HS-5 (cell line): ENCODE data around the gene HIPK2.

Source experiments
- DNase-seq: peaks from one replicate; pipeline ENCODE4 v3.0.0-alpha.2; 2012; ENCODE audit warnings: low read depth

Gene HIPK2

DNA sequence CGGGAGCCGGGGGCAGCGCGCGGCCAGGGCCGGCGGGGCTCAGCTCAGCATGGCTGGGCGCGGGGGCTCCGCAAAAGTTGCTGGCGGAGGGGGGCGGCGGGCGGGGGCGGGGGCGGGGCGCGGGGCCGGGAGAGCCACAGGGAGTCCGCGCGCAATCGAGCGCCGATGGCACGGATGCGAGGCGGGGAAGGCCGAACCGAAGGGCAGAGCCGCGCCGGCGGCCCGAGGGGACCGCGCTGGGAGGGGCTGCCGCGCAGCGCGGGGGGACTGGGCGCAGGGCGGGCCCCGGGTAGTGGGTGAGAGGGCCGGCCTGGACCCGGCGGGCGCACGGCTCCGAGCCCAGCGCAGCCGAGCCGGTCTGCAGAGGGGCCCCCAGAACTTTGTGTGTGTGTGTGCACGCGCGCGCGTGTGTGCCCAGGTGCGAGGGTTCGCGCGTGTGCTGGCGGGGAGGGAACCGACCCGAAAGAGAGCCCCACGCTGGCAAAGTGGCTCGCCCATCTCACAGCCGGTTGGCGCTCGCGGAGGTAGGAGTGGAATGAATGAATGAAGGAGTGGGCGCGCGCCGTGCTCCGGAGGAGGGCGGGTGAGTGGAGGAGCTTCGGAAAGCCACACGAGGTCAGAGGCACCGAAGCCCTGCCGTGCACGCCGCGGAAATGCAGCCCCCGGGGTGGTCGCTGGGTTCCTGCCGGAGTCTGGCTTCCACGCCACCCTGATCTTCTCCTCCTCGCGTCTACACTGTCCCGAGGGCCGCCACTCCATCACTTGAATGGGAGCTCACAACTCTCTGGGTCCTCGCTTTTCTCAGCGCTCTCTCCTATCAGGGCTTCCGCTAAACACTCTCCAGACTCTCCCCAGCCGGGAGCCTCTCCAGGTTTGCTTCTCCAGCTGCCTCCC lies at the start of gene HIPK2:
TSS of gene HIPK2 (minus strand) at position 51 of the 894 bp plus-strand sequence. CDS start 375 bp downstream, outside the sequence.
- DNase-seq = no peak

DNA sequence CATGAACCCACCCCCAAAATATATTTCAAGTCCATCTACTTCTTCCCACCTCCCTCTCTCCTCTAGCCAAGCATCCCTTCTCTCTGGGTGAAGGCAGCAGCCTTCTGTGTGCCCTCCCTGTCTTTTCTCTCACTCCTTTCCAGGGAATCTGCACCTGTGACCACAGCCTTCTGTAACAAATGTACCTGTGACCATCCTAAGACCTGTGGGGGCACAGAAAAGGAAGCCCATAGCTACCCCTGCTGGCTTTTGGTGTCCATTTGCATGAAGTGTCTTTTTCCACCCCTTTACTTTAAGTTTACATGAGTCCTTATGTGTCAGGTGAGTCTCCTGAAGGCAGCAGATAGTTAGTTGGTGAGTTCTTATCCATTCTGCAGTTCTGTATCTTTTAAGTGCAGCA lies 49.2 kb upstream of the HIPK2 start:
- no peak for DNase-seq

DNA sequence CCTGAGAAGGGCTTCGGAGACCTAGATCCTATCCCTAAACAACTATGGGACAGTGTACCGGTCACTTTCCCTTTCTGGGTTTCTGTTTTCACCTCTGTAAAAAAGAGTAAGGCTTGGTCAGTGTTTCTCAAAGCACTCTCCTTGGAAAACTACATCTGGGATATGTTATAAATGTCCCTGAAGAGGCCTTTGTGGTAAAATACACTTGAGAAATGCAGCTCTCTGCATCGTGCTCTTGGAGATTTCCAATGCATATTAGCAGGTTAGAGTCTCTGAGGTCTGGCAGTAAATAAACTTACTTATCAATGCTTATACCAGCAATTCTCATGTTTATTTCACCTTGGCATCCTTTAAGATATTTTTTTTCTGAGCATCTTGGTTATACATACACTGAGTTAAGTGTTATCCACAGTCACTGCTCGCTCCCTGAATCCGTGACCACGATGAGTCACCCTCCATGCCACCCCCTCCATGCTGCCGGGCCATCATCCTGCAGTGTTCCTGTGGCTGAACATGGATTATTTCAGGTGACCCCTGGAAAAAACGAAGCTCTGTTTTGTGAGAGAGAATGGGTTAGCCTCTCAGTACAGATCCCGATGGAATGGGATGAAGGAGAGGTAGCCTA lies 48.0 kb upstream of the HIPK2 start:
- no peak for DNase-seq

DNA sequence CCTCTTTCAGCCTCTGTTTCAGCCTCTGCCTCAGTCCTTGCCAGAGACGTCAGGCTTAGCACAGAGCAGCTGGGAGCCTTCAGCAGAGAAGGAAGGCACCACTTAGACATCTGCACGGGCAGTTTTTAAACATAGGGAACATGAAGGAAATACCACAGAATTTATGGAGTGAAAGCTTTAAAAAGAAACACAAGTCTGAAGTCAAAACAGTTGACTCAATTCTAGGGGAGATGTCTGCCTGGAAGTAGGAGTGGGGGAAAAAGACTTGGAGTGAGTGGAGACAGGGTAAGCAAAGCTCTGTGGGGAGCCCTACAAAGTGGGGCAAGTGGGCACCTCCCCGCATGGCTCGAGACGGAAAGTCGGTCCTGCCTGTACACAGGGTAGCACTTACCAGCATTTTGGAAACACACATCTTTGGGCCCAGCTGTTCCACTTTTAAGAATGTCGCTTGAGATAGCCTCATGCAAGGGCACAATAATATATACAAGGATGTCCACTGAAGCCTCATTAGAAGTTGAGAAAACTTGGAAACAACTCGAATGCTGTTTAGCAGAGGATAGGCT lies 46.2 kb upstream of the HIPK2 start:
- DNase-seq = no peak

DNA sequence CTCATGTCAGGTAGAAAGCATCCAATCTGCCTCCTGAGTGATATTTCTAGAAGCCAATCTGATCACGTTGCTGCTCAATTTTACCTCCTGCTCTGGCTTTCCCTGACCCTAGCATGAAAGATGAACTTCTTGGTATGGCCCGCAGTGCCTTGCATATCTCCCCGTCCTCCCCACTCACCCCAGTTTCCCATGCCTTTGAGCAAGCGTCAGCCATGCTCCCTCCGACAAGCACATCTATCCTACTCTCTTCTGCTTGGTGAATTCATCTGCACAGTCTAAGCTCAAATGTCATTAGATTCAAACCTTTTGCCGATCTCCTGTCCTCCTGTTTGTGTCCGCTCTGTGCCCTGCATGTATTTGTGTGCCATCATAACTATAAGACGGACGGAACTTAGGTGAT lies 45.1 kb upstream of the HIPK2 start:
- DNase-seq = no peak

DNA sequence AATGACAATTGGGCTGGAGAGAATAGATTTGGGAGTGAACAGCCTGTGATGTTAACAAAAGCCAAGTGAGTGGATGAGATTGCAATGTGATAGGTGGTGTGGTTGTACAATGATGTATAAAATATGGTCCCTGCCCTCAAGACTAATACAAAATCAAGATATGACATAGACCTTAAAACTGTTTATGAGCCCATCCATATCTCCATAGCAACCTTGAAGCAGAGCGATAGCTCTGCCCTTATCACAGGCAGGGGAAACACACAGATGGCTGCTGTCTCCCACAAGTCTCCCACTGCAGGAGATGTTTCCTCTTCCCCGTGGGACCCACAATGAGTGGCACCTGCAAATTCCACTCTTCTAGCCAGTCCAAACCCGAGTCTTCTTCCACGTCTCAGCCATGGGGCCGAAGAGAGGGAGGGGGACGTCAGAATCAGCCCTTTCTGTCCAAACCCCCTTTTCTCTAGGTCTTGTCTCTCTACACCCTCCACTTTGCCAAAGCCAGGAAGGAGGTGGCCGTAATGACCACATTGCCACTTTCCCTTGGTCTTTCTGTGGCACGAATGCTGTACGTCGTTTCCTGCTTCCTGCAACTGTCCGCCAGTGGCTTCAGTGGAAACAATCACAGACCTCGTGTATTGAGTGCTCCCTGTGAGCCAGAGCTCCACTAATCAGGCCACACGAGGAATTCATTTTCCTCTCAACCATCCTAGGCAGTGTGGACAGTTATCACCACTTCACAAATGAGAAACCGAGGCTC lies 43.7 kb upstream of the HIPK2 start:
- DNase-seq = no peak

DNA sequence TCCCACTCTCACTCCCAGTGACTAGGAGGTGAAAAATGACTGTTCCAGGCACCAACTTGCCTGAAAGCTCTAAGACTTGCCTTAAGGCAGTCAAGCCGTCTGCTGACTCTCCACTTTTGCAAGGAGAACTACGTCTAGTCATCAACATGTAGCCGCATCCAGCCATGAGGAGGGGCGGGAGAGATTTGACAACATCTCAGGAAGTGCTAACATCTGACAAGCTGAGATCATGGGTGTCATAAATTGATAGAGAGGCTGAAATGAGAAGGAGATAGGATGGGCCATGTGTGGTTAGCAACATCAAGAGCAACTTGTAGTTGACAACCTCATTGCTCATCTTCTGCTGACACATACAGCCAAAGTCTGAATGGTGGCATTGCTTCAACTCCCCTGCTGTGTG lies 42.3 kb upstream of the HIPK2 start:
- DNase-seq = no peak

DNA sequence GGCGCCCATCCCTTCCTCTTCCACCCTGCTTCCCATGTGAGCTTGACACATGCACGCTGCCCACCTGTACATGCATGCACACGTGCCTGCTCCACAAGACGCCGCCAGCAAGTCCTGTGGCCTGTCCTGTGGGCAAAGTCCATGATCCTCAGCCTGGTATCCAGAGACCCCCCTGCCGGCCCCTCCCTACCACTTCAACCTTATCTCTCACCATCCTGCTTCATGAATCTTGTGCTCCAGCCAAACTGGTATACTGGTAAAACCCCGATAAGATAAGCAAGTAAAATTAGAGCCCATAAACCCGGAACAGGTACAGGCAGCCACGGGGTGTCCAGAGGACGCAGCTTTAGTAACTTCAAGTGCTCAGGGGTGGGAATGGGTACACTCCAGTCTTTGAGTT lies 39.5 kb upstream of the HIPK2 start:
- DNase-seq = no peak

DNA sequence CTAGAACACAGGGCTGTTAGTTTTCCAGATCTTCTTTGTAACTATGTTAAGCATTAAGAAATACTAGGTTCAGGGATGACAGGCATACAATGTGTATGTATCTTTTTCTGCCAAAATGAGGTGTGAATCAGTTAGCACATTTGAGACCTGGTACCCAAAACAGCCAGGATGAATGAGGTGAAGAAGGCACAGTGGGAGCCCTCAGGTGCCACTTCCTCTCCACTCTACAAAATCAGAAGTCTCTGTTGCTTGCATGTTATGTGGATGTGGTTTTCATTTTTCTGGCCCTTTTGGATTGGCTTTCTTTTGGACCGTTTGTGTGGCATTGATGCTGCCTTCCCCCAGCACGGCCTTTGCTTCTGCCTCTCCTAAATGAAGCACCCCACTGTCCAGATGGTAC lies 35.9 kb upstream of the HIPK2 start:
- no peak for DNase-seq

DNA sequence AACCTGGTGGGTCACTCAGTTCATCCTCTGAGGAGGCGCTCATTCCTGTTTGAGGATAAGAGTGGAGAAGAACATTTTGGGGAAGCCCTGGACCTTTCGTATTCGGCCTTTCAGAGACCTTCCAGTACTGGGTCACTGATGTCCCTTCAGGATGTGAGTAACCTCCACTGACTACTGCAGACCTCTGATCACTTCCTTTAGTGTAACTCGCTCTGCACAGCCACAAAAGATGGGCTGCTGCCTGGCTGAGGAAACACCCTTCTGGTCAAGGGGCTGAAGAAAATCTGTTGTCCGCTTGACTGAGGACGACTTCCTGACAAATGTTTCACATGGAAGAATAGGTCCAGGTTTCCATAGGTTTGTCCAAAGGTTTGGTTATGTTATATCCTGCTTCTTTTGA lies 35.4 kb upstream of the HIPK2 start:
- no peak for DNase-seq

DNA sequence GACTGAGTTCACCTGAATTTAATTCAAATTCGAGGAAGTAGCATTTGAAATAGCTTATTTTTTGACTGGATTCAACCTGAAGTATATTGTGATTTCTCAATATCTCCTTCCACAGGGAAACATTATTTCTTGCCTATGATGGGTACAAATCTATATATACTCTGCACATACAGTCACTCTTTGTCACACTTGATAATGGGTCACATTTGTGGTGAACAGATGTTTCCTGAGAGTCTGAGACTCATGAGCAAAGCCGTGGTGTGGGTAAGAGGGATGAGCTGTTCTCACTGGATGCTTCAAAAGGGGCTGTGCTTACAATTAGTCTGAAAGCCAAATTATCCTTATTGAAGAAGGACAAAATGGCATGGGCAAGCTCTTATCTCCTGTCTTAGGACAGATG lies 33.3 kb upstream of the HIPK2 start:
- DNase-seq = no peak

DNA sequence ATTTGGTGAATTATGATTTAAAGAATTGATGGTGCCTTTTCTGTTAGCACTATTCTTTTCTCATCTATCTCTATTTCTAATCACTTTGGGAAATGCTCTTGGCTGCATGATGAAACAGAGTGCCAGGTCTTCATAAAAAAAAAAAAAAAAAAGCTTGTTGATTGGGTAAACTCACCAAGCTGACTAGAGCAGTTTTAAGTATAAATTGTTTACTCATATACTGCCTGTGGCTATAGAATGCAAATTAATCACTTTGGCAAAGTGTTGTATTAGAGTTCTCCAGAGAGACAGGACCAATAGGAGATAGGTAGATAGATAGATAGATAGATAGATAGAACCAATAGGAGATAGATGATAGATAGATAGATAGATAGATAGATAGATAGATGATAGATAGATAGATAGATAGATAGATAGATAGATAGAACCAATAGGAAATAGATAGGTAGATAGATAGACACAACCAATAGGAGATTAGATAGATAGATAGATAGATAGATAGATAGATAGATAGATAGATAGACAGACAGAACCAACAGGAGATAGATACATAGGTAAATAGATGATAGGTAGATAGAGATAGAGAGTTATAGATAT lies 31.1 kb upstream of the HIPK2 start:
- no peak for DNase-seq

DNA sequence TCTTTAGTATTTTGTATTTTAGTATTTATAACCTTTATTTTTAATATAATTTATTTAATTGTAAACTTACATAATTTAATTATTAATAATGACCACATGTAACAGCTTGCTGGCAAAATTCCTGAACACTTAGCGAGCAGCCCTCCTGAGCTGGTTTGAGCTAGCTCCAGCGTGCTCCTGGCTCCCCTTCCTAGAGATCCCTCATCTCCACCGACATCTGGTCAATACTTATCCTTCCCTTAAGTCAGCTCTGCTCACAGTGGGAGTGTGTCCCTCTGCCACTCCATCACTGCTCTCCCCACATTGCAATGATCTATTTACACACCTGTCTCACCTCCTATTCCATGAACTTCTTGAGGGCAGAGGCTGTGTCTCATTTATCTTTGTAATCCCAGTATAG lies 30.6 kb upstream of the HIPK2 start:
- DNase-seq = no peak

DNA sequence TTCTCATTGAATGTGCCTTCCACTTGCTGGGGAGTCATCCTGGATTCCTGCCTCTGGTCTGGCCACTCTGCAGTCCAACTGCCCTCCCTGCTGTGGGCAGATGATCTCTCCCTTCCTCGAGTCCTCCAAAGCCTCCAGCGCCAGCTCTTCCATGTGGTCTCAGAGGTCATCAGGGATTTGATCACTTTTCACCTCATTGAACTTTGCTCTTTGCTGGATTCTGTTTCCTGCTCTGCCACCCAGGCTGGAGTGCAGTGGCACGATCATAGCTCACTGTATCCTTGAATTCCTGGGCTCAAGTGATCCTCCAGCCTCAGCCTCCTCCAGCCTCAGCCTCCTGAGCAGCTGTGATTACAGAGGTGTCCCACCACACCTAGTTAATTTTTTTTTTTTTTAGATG lies 29.2 kb upstream of the HIPK2 start:
- no peak for DNase-seq

DNA sequence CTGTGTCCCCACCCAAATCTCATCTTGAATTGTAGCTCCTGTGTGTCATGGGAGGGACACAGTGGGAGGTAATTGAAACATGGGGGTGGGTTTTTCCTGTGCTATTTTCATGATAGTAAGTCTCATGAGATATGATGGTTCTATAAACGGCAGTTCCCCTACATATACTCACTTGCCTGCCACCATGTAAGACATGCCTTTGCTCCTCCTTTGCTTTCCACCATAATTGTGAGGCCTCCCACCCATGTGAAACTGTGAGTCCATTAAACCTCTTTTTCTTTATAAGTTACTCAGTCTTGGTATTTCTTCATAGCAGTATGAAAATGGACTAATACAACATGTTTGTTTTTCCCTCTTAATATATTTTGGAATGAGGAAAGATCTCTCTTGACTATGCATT lies 26.8 kb upstream of the HIPK2 start:
- no peak for DNase-seq

DNA sequence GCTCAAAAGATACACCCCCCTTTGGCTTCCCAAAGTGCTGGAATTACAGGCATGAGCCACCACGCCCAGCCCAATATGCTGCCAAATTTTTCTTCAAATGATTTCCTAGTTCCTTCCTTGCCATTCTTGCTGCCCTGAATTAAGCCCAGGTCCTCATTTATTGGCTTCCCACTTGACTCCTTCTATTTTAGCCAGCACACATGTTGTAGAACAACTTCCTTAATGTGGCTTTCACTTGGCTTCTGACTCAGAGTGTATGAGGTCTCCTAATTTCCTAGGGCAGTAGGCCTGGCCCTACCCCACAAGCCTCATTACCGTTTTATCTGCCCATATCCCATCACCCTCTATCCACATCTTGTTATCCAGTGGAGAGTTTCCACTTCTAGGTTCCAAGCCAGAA lies 21.8 kb upstream of the HIPK2 start:
- no peak for DNase-seq

DNA sequence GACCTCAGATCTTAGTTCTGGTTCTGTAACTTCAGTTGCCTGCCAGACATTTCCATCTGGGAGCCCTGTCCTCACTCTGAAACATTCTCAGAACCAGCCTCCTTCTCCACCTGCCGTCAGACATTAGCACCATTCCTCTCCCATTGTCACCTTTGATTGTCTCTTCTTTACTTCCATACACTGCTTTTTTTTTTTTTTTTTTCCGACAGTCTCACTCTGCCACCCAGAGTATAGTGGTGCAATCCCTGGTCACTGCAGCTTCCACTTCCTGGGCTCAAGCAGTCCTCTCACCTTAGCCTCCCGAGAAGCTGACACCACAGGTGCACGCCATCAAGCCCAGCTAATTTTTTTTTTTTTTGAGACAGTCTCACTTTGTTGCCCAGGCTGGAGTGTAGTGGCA lies 21.1 kb upstream of the HIPK2 start:
- no peak for DNase-seq

DNA sequence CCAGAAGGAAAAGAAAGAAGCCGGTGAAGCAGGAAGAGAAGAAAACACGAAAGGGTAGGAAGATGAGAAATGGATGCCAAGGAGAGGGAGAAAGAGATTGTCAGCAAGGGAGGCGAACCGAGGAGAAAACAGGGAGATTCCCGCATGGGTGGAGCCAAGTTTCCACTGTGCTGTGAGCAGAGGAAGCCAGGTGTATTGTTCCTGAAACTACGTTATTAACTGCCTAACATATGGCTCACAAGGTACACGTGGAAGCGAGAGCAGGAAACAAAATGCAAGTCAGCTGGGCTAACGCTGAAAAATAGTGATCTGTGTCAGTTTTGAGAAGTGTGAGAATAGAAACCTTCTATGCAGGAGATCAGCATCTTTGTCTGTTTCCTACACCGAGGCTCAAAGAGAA lies 20.4 kb upstream of the HIPK2 start:
- DNase-seq = no peak

DNA sequence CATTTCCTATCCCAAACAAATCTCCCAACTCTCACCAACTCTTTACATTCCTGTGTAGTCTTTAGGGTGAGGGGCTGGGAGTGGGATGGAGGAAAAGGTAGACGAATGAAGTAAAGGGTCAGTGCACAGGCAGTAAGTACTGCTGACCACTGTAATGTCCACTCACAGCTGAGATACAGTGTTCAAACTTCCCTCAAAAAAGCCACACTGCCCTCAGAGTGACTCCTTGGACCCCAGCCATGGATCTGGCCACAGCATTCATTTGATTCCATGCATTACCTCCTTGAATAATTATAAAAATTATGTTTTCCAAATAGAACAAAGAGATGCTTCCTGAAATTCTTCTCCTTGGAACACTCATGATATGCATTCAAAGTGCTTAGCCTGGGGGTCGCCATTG lies 19.8 kb upstream of the HIPK2 start:
- DNase-seq = no peak

DNA sequence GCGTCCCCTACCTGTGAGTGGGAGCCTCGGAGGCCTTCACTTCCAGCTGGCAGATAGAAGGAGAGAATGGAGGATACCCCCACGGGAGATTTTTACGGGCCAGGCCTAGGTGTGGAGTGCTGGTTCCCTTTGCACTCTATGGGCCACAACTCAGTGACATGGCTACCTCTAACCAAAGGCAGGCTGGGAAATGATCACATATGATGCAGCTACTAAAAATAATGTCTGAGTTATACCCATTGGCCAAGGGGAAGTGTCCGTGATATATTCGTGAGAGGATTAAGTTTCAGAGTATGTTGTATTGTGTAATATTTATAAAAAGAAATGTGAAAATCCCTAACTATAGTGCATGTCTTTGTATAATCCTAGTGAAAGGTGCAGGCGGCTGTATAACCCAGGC lies 13.5 kb upstream of the HIPK2 start:
- no peak for DNase-seq

DNA sequence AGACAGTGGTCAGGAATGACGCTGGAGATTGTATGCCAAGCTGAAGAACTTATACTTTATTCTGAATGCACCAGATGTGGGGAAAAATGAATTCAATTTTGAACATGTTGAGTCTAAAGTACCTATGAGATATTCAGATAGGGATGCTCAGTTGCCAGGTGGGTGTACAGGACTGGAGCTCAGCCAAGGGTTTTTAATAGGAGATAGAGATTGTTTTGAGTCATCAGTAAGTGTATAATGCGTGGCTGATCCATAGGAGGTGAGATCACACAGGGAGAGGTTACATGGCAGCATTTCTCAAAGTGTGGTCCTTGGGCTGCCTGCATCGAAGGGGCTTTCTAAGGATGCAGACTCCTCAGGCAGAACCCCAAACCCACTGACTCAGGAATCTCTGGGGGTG lies 6.8 kb upstream of the HIPK2 start:
- no peak for DNase-seq

DNA sequence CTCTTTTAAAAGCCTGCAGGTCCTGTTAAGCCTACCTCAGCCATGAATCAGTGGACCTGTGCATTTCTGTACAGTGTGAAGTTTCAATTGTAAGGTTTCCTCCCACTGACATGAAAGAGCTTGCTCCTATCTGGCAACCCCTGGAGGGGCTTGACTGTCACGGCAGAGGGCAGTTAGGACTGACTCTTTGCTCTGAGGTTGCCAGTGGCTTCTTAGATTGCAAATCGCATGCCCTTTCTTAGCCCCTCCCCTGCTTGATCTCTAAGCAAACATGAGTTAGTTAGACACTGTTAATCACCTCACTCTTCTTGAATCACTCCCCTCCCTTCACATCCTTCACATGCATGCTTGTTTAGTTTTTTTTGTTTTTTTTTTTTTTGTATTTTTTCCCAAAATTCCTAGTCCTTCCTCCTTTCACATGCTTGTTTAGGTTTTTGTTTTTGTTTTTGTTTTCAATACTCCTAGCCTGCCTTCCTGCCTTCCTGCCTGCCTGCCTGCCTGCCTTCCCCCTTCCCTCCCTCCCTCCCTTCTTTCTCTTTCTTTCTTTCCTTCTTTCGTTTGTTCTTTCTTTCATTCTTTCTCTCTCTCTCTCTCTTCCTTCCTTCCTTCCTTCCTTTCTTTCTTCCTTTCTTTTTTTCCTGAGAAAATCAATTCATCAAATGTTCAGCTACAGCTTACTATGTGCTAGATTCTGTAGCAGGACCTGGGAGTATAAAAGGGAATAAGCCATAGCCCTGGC lies 6.0 kb upstream of the HIPK2 start:
- no peak for DNase-seq
